Stimulated activated naive CD4-positive, alpha-beta T cell (primary cell): ENCODE results near the gene UBN2.
"Not testable (repeated sequence)": the region's sequence is repeated elsewhere in the genome, so short reads cannot be mapped to it uniquely, and the experiment has no call there.

Experiments used
- DNase-seq, 6 experiments: peaks; one replicate each; lab custom pipeline; 2025; lab: John Stamatoyannopoulos, UW

Gene UBN2

GRCh38 chr7:139299296-139299695 lies 68.3 kb downstream of the UBN2 start:
- DNase-seq = no peak

GRCh38 chr7:139300390-139300789 lies 69.4 kb downstream of the UBN2 start:
- no peak for DNase-seq

- no peak for DNase-seq
These were observed 73.5 kb downstream of the UBN2 start for GRCh38 chr7:139304517-139304916.

GRCh38 chr7:139317939-139318505 lies 87.0 kb downstream of the UBN2 start:
- DNase-seq = no peak

GRCh38 chr7:139321071-139321745 lies 90.2 kb downstream of the UBN2 start:
- no peak for DNase-seq

GRCh38 chr7:139324709-139325108 lies 93.7 kb downstream of the UBN2 start:
- not testable (repeated sequence) for DNase-seq

- DNase-seq = no peak
These were observed 97.3 kb downstream of the UBN2 start for GRCh38 chr7:139328375-139328774.

- no peak for DNase-seq
These were observed 98.1 kb downstream of the UBN2 start for GRCh38 chr7:139329119-139329518.

- DNase-seq = no peak
These were observed 99.4 kb downstream of the UBN2 start for GRCh38 chr7:139330333-139331030.

- no peak for DNase-seq
These were observed 101.8 kb downstream of the UBN2 start for GRCh38 chr7:139332697-139333359.

- DNase-seq = not testable (repeated sequence)
These were observed 102.4 kb downstream of the UBN2 start for GRCh38 chr7:139333443-139333842.

- no peak for DNase-seq
These were observed 103.5 kb downstream of the UBN2 start for GRCh38 chr7:139334399-139335150.

- DNase-seq = no peak
These were observed 108.0 kb downstream of the UBN2 start for GRCh38 chr7:139339025-139339424.

- no peak for DNase-seq
These were observed 108.6 kb downstream of the UBN2 start for GRCh38 chr7:139339698-139340036.

- peak; percentile 95 to 99 (median 98) for DNase-seq
These were observed 109.2 kb downstream of the UBN2 start for GRCh38 chr7:139340037-139340807.

- DNase-seq = no peak
These were observed 109.7 kb downstream of the UBN2 start for GRCh38 chr7:139340808-139341057.

- DNase-seq = peak; percentile 80 to 97 (median 83)
These were observed 110.2 kb downstream of the UBN2 start, which contains the start of gene FMC1 for GRCh38 chr7:139341058-139341775. Gene FMC1 (plus strand): TSS chr7:139341337. CDS start chr7:139341385, 48 bp downstream.

GRCh38 chr7:139341776-139342226 lies 110.8 kb downstream of the UBN2 start:
- DNase-seq = no peak

GRCh38 chr7:139345042-139345441 lies 114.0 kb downstream of the UBN2 start:
- no peak for DNase-seq

GRCh38 chr7:139351027-139351426 lies 120.0 kb downstream of the UBN2 start:
- no peak for DNase-seq

- DNase-seq = no peak
These were observed 123.7 kb downstream of the UBN2 start for GRCh38 chr7:139354729-139355128.
